Measurements from ENCODE around the gene PEDS1.
"Not testable (repeated sequence)": the region's sequence is repeated elsewhere in the genome, so short reads cannot be mapped to it uniquely, and the experiment has no call there.

Gene PEDS1

GRCh38 chr20:50111829-50112495 is 41.6 kb downstream of the PEDS1 start:
- DNase-seq: no peak

- DNase-seq: no peak
Observed at GRCh38 chr20:50111120-50111828, 42.2 kb downstream of the PEDS1 start.

GRCh38 chr20:50110141-50111047 is 43.1 kb downstream of the PEDS1 start:
- DNase-seq: no peak

GRCh38 chr20:50108556-50109235 is 44.8 kb downstream of the PEDS1 start:
- DNase-seq: no peak

GRCh38 chr20:50107796-50108331 is 45.7 kb downstream of the PEDS1 start:
- DNase-seq: no peak

- no peak for DNase-seq
Observed at GRCh38 chr20:50107086-50107660, 46.4 kb downstream of the PEDS1 start.

GRCh38 chr20:50106669-50107068 is 46.9 kb downstream of the PEDS1 start:
- DNase-seq: not testable (repeated sequence)

All from stimulated activated naive CD4-positive, alpha-beta T cell (primary cell).